GM12878 (cell line): ENCODE measurements around the gene PSAT1. TPM values are rescaled to one million over a fixed set of nuclear protein-coding genes. Genes with fewer than 3 reads are reported as not detected.

ENCODE experiments used
- ASH2L ChIP-seq: fragments of 300-600, 200-600 bp; sonication (generic); IDR thresholded peaks from 2 replicates; pipeline ENCODE4 v1.6.1; 2017; ENCODE audit warnings: low read depth, mild to moderate bottlenecking, borderline replicate concordance
- BACH1 ChIP-seq: fragments of 450-650 bp; IDR thresholded peaks from 2 replicates; pipeline ENCODE4 v1.6.1; 2017; ENCODE audit warnings: mild to moderate bottlenecking, borderline replicate concordance
- BCL11A ChIP-seq: IDR thresholded peaks from 2 replicates; pipeline ENCODE4 v1.6.1; 2011; ENCODE audit warnings: low read depth, low read length
- BCLAF1 ChIP-seq: fragments of 450-650 bp; IDR thresholded peaks from 2 replicates; pipeline ENCODE4 v1.6.1; 2017; ENCODE audit warnings: antibody characterized with exemption, mild to moderate bottlenecking, moderate library complexity
- CBFB ChIP-seq: IDR thresholded peaks from 2 replicates; pipeline ENCODE4 v1.6.1; 2016; ENCODE audit warnings: antibody characterized with exemption, low read depth
- CEBPZ ChIP-seq: fragments of 150-350 bp; IDR thresholded peaks from 2 replicates; pipeline ENCODE4 v1.6.1; 2016; ENCODE audit warnings: low read depth, low read length
- CTCF ChIP-seq, 3 experiments: IDR thresholded peaks in 2 of 3; conservative IDR thresholded peaks in 1 of 3; 2 replicates each; pipeline ENCODE4 v1.5.1; 2011; ENCODE audit warnings: low read depth in 3 of 3, low read length in 3 of 3, mild to moderate bottlenecking in 3 of 3, control low read depth in 2 of 3, moderate library complexity in 2 of 3, inconsistent platforms in 1 of 3, mixed read lengths in 1 of 3; ENCODE audit not compliant: control insufficient read depth in 2 of 3, insufficient read depth in 1 of 3; ENCODE audit errors: extremely low read depth in 1 of 3
- EP300 ChIP-seq, 2 experiments: fragments of 150-350 bp in 1 of 2; IDR thresholded peaks; 2 replicates each; pipeline ENCODE4 v1.6.1; 2011 to 2012; ENCODE audit warnings: low read depth in 2 of 2, low read length in 2 of 2, borderline replicate concordance in 1 of 2, improper control_type of control experiment in 1 of 2, inconsistent platforms in 1 of 2; ENCODE audit not compliant: control insufficient read depth in 1 of 2
- HCFC1 ChIP-seq: fragments of 150-350 bp; IDR thresholded peaks from 2 replicates; pipeline ENCODE4 v1.6.1; 2014; ENCODE audit warnings: low read length
- MYC ChIP-seq: IDR thresholded peaks from 2 replicates; pipeline ENCODE4 v1.6.1; 2011; ENCODE audit warnings: mild to moderate bottlenecking, low read length, moderate library complexity, inconsistent platforms; ENCODE audit not compliant: insufficient read depth, insufficient replicate concordance, insufficient read length, severe bottlenecking
- RAD21 ChIP-seq: IDR thresholded peaks from 2 replicates; pipeline ENCODE4 v1.6.1; 2011; ENCODE audit warnings: mild to moderate bottlenecking, low read depth, low read length, moderate library complexity; ENCODE audit not compliant: insufficient read depth
- RB1 ChIP-seq: fragments of 450-650 bp; formaldehyde crosslinking; IDR thresholded peaks from 2 replicates; pipeline ENCODE4 v1.6.1; 2017; ENCODE audit warnings: mild to moderate bottlenecking, borderline replicate concordance
- SMC3 ChIP-seq: IDR thresholded peaks from 2 replicates; pipeline ENCODE4 v1.6.1; 2011; ENCODE audit warnings: low read length, improper control_type of control experiment, borderline replicate concordance
- SP1 ChIP-seq: IDR thresholded peaks from one replicate; pipeline ENCODE4 v1.6.1; 2011; ENCODE audit warnings: low read depth, low read length
- TAF1 ChIP-seq: IDR thresholded peaks from 2 replicates; pipeline ENCODE4 v1.6.1; 2011; ENCODE audit warnings: mild to moderate bottlenecking, low read depth, low read length, borderline replicate concordance
- YY1 ChIP-seq: IDR thresholded peaks from 2 replicates; pipeline ENCODE4 v1.6.1; 2011; ENCODE audit warnings: low read depth, mild to moderate bottlenecking, low read length
- ZZZ3 ChIP-seq: IDR thresholded peaks from 2 replicates; pipeline ENCODE4 v1.6.1; 2011; ENCODE audit warnings: low read depth; ENCODE audit not compliant: control insufficient read depth, insufficient read length
- polyA plus RNA-seq, 11 experiments: library from polyadenylated mRNA; depleted of rRNA in 4 of 11; unstranded in 6 of 11; stranded (reverse) in 5 of 11; fragments of >200 nt; fragmentation: Nextera tagmentation in 4 of 11; fragmentation: Illumina TruSeq in 1 of 11; extraction: Ambion mirVana in 4 of 11; extraction: Trizol in 1 of 11; gene quantifications; 1 replicate in 1 of 11; 2 replicates in 10 of 11; pipeline versions ENCODE4 v1.2.1 to v1.2.3, GENCODE V29; 2011 to 2016; ENCODE audit warnings: inconsistent platforms in 2 of 11, missing spikeins in 2 of 11, low read depth in 1 of 11
- total RNA-seq, 4 experiments: library from RNA; depleted of rRNA in 3 of 4; stranded (reverse); fragments of >200 nt in 3 of 4; fragmentation: Illumina TruSeq in 1 of 4; extraction: Trizol in 1 of 4; gene quantifications; 2 replicates each; pipeline versions ENCODE4 v1.2.1 to v1.2.3, GENCODE V29; 2013 to 2021

The PSAT1 gene
- total and polyA plus RNA-seq, 10 of the 15 experiments (the other 5 are each of a cell fraction or from before 2014, with no cell fraction given), result 35.1 to 126 (median 51.9) TPM

GRCh38 chr9:78369639-78370219, 72.8 kb downstream of the PSAT1 start (continued):
- peak; percentile 78 to 88 (median 86) for TF ChIP-seq CTCF (IDR thresholded peaks at IDR 0.05 in 2 of 3, conservative IDR thresholded peaks at IDR 0.05 in 1 of 3; ENCODE audit: control insufficient read depth in 2 of 3, extremely low read depth in 1 of 3, insufficient read depth in 1 of 3, low read depth in 3 of 3, low read length in 3 of 3)
- peak; percentile 80 for TF ChIP-seq RAD21
- TF ChIP-seq MYC, result no peak
- 0 out of 2 replicates have a peak, but pooled peaks have one; percentile 11 for TF ChIP-seq YY1
- TF ChIP-seq ZZZ3, result no peak
- no peak for TF ChIP-seq CEBPZ
- TF ChIP-seq BACH1, result no peak
- TF ChIP-seq SP1, result no peak
- no peak for TF ChIP-seq BCL11A
- TF ChIP-seq TAF1, result no peak
- TF ChIP-seq SMC3, result peak; percentile 64; the same call in 1 of the 2 replicates
- no peak for TF ChIP-seq ASH2L
- TF ChIP-seq HCFC1, result no peak
- no peak for TF ChIP-seq BCLAF1
- TF ChIP-seq EP300 (IDR thresholded peaks at IDR 0.05; ENCODE audit: borderline replicate concordance in 1 of 2, control insufficient read depth in 1 of 2, low read depth in 2 of 2, low read length in 2 of 2), result no peak
- TF ChIP-seq CBFB, result no peak
- no peak for TF ChIP-seq RB1
